NCI-H187 (cell line): ENCODE data around the gene NUPR1.
"Not testable (repeated sequence)": the region's sequence is repeated elsewhere in the genome, so short reads cannot be mapped to it uniquely, and the experiment has no call there.

Experiments
- DNase-seq, 2 experiments: peaks; one replicate each; lab custom pipeline; 2025; lab: John Stamatoyannopoulos, UW

Gene NUPR1

GRCh38 chr16:28538733-28539596 is at the start of gene NUPR1:
Gene NUPR1, minus strand, starts transcription at chr16:28538974. Its CDS starts 67 bp downstream, at chr16:28538907.
- no peak for DNase-seq

- no peak for DNase-seq
Measured at GRCh38 chr16:28587386-28587785, 48.6 kb upstream of the NUPR1 start.

GRCh38 chr16:28586466-28586865 is 47.7 kb upstream of the NUPR1 start:
- no peak for DNase-seq

- DNase-seq: no peak
Measured at GRCh38 chr16:28585674-28586073, 46.9 kb upstream of the NUPR1 start.

GRCh38 chr16:28580726-28581315 is 42.0 kb upstream of the NUPR1 start:
- no peak for DNase-seq

- DNase-seq: no peak
Measured at GRCh38 chr16:28575446-28576109, 36.8 kb upstream of the NUPR1 start.

GRCh38 chr16:28574925-28575324 is 36.2 kb upstream of the NUPR1 start:
- DNase-seq: no peak

- DNase-seq: no peak
Measured at GRCh38 chr16:28573738-28574718, 35.3 kb upstream of the NUPR1 start.

- DNase-seq: no peak
Measured at GRCh38 chr16:28572696-28573510, 34.1 kb upstream of the NUPR1 start.

GRCh38 chr16:28569968-28570752 is 31.4 kb upstream of the NUPR1 start:
- DNase-seq: no peak

GRCh38 chr16:28569021-28569420 is 30.2 kb upstream of the NUPR1 start:
- DNase-seq: no peak

- DNase-seq: no peak
Measured at GRCh38 chr16:28567292-28567691, 28.5 kb upstream of the NUPR1 start.

GRCh38 chr16:28566233-28566925 is 27.6 kb upstream of the NUPR1 start:
- not testable (repeated sequence) for DNase-seq

- DNase-seq: no peak
Measured at GRCh38 chr16:28563218-28563617, 24.4 kb upstream of the NUPR1 start.

GRCh38 chr16:28562199-28562598 is 23.4 kb upstream of the NUPR1 start:
- DNase-seq: no peak

GRCh38 chr16:28561557-28562187 is 22.9 kb upstream of the NUPR1 start:
- no peak for DNase-seq

GRCh38 chr16:28558456-28558855 is 19.7 kb upstream of the NUPR1 start:
- DNase-seq: no peak

- DNase-seq: no peak
Measured at GRCh38 chr16:28556914-28557320, 18.1 kb upstream of the NUPR1 start.

- DNase-seq: no peak
Measured at GRCh38 chr16:28555561-28555960, 16.8 kb upstream of the NUPR1 start.
